ENCODE results near the gene NBPF1. TPM values are rescaled to one million over a fixed set of nuclear protein-coding genes. Genes with fewer than 3 reads are reported as not detected.
"Not testable (repeated sequence)": the region's sequence is repeated elsewhere in the genome, so short reads cannot be mapped to it uniquely, and the experiment has no call there.

Gene NBPF1
- polyA plus RNA-seq, 1 donor from 2014 or later: 78.0 TPM

DNA sequence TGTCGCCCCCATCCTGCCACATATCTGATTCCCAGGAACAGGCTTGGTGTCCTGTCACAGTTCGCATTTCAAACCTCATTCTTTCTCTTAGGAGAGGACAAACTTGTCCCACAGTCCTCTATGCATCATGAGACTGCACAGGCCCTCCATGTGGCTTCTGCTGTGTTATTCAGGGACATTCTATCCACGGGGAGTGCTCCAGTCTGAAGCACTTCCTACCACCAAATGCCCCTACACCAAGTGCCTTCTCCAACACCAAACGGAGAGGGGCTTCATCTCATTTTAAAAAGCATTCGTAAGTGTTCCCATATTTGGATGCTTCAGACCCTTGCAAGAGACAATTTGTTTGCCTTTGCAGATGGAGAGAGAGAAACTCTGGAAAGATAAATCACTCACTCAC lies 25.3 kb downstream of the NBPF1 start:
- H3K4me3 ChIP-seq (ENCODE audit: low read length); H3K27me3 ChIP-seq (ENCODE audit: insufficient read depth, low read depth, low read length); H3K27ac ChIP-seq (ENCODE audit: low read length); H4K20me1 ChIP-seq (ENCODE audit: insufficient read depth); H2AFZ ChIP-seq (ENCODE audit: low read depth, low read length); H3K36me3 ChIP-seq (ENCODE audit: insufficient read depth, low read length); H3K9me3 ChIP-seq (ENCODE audit: low read length); H3F3A ChIP-seq (ENCODE audit: insufficient read depth, low read length, poor library complexity, severe bottlenecking); H3K9ac ChIP-seq (ENCODE audit: low read length); H3K9me2 ChIP-seq (ENCODE audit: insufficient read depth, low read length); H3K4me2 ChIP-seq (ENCODE audit: low read length); H3K79me2 ChIP-seq (replicated peaks; ENCODE audit: insufficient read depth, low read length): not testable (repeated sequence)

DNA sequence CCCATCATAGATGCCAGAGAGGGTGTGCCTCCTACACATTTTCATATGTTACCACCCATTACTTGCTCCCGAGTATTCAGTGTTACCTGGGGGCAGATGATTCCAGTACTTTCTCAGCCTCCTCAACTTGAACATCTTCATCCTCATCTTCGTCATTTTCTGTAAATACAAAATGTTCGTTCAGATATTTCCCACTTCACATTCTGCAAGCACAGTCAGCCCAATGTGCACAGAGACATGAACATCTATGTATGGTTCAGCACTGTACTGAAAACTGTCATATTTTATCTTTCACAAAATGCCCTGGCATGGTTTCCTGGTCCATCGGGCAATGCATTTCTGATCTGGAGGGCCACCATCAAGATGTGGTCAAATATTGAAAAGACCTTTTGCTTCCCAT lies 25.7 kb downstream of the NBPF1 start:
- H3F3A ChIP-seq (ENCODE audit: insufficient read depth, low read length, poor library complexity, severe bottlenecking); H3K4me3 ChIP-seq (ENCODE audit: low read length); H3K9ac ChIP-seq (ENCODE audit: low read length); H3K9me2 ChIP-seq (ENCODE audit: insufficient read depth, low read length); H2AFZ ChIP-seq (ENCODE audit: low read depth, low read length); H3K9me3 ChIP-seq (ENCODE audit: low read length); H3K27ac ChIP-seq (ENCODE audit: low read length); H4K20me1 ChIP-seq (ENCODE audit: insufficient read depth); H3K79me2 ChIP-seq (replicated peaks; ENCODE audit: insufficient read depth, low read length); H3K27me3 ChIP-seq (ENCODE audit: insufficient read depth, low read depth, low read length); H3K4me2 ChIP-seq (ENCODE audit: low read length); H3K36me3 ChIP-seq (ENCODE audit: insufficient read depth, low read length): not testable (repeated sequence)

DNA sequence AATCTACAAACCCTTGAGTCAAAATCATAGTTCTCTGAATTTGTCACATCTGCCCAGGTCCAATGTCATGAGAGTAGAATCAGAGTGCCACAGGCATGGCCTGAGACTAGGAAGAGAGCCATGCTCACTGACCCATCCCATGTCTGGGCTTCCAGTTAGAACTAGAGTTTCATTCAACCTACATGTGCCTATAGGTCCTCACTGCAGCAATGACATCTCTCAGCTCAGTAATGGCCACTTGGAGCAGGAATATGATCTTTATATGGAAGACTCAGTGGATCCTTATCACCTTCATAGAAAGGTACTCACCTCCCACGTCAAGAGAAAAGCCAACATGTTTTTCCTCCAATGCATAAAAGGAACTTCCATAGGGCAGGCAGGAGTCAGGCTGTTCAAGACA lies 48.0 kb downstream of the NBPF1 start:
- H3K4me3 ChIP-seq (ENCODE audit: low read length); H3K27ac ChIP-seq (ENCODE audit: low read length); H3K27me3 ChIP-seq (ENCODE audit: insufficient read depth, low read depth, low read length); H3K9me3 ChIP-seq (ENCODE audit: low read length); H3K36me3 ChIP-seq (ENCODE audit: insufficient read depth, low read length); H3K9me2 ChIP-seq (ENCODE audit: insufficient read depth, low read length); H4K20me1 ChIP-seq (ENCODE audit: insufficient read depth); H3K79me2 ChIP-seq (replicated peaks; ENCODE audit: insufficient read depth, low read length); H3K9ac ChIP-seq (ENCODE audit: low read length); H3F3A ChIP-seq (ENCODE audit: insufficient read depth, low read length, poor library complexity, severe bottlenecking); H3K4me2 ChIP-seq (ENCODE audit: low read length); H2AFZ ChIP-seq (ENCODE audit: low read depth, low read length): not testable (repeated sequence)

DNA sequence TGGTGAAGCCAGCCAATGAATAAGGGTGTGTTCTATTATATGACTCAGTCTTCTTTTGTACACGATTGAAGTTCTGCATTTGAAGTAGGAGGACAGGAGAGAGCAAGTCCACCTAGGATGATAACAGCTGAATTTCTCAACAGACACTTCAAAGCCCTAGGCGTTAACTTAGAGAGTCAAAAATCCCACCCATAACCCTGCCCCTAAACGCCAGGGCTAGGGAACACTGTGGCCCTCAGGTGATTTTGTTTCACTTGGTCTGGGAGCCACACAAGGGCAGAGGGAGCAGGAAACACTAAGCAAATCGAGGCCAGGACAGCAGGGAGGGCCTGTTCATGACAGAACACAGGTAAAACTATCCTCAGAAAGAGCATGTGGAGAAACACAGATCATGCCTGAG lies 52.3 kb downstream of the NBPF1 start:
- not testable (repeated sequence) for H4K20me1 ChIP-seq (ENCODE audit: insufficient read depth); H3K27me3 ChIP-seq (ENCODE audit: insufficient read depth, low read depth, low read length); H3K9me3 ChIP-seq (ENCODE audit: low read length); H3K27ac ChIP-seq (ENCODE audit: low read length); H3K36me3 ChIP-seq (ENCODE audit: insufficient read depth, low read length); H2AFZ ChIP-seq (ENCODE audit: low read depth, low read length); H3K4me2 ChIP-seq (ENCODE audit: low read length); H3K9ac ChIP-seq (ENCODE audit: low read length); H3F3A ChIP-seq (ENCODE audit: insufficient read depth, low read length, poor library complexity, severe bottlenecking); H3K9me2 ChIP-seq (ENCODE audit: insufficient read depth, low read length); H3K79me2 ChIP-seq (replicated peaks; ENCODE audit: insufficient read depth, low read length); H3K4me3 ChIP-seq (ENCODE audit: low read length)

DNA sequence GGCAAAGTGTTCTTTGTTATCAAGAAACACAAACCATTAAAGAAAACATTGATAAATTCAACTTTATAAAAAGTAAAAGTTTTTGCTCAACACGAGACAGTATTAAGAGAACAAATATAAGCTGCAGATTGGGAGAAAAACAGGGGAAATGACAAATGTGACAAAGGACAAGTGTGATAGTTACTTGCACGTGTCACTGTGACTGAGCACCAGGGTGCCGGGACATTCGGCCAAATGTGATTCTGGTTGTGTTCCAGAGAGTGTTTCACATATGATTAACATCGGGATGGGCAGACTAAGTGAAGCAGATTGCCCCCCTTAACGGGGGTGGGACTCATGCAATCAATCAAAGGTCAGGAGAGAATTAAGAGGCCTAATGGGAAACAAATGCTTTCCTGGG lies 52.9 kb downstream of the NBPF1 start:
- not testable (repeated sequence) for H3K9ac ChIP-seq (ENCODE audit: low read length); H4K20me1 ChIP-seq (ENCODE audit: insufficient read depth); H3K79me2 ChIP-seq (replicated peaks; ENCODE audit: insufficient read depth, low read length); H3K27ac ChIP-seq (ENCODE audit: low read length); H3K4me3 ChIP-seq (ENCODE audit: low read length); H3K36me3 ChIP-seq (ENCODE audit: insufficient read depth, low read length); H2AFZ ChIP-seq (ENCODE audit: low read depth, low read length); H3F3A ChIP-seq (ENCODE audit: insufficient read depth, low read length, poor library complexity, severe bottlenecking); H3K27me3 ChIP-seq (ENCODE audit: insufficient read depth, low read depth, low read length); H3K9me3 ChIP-seq (ENCODE audit: low read length); H3K9me2 ChIP-seq (ENCODE audit: insufficient read depth, low read length); H3K4me2 ChIP-seq (ENCODE audit: low read length)

DNA sequence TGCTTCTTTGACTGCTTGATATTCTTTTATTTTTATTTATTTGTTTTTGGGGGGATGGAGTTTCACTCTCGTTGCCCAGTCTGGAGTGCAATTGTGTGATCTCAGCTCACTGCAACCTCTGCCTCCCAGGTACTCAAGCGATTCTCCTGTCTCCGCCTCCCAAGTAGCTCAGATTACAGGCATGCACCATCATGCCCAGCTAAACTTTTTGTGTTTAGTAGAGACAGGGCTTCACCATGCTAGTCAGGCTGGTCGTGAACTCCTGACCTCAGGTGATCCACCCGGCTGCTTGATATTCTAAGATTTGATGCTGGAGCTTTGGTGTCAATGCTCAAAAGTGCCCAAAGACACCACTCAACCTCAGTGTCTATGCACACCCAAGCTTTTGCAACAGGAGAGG lies 53.7 kb downstream of the NBPF1 start:
- not testable (repeated sequence) for H3K79me2 ChIP-seq (replicated peaks; ENCODE audit: insufficient read depth, low read length); H3K27me3 ChIP-seq (ENCODE audit: insufficient read depth, low read depth, low read length); H3F3A ChIP-seq (ENCODE audit: insufficient read depth, low read length, poor library complexity, severe bottlenecking); H3K4me3 ChIP-seq (ENCODE audit: low read length); H3K4me2 ChIP-seq (ENCODE audit: low read length); H2AFZ ChIP-seq (ENCODE audit: low read depth, low read length); H3K9me2 ChIP-seq (ENCODE audit: insufficient read depth, low read length); H3K27ac ChIP-seq (ENCODE audit: low read length); H4K20me1 ChIP-seq (ENCODE audit: insufficient read depth); H3K36me3 ChIP-seq (ENCODE audit: insufficient read depth, low read length); H3K9ac ChIP-seq (ENCODE audit: low read length); H3K9me3 ChIP-seq (ENCODE audit: low read length)

DNA sequence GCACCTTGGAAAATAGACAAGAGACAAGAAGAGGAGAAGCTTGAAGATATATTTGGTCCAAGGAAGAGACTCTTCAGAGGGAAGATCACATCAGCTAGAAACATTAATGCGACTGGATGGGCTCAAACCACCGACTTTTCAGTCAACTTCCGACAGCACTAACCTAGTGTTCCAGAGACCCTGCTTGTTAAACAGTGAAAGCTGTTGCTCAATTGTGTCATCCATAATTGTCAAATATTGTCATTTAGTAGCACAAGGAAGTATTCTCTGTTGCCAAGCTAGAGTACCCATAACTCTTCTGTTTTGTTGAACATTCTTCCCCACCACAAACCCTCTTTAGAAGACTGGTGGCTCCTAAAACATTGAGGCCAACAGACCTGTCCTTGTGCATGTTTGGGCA lies 56.3 kb downstream of the NBPF1 start:
- H3K27ac ChIP-seq (ENCODE audit: low read length); H3K9me3 ChIP-seq (ENCODE audit: low read length); H3K9me2 ChIP-seq (ENCODE audit: insufficient read depth, low read length); H3K4me2 ChIP-seq (ENCODE audit: low read length); H3K4me3 ChIP-seq (ENCODE audit: low read length); H3K27me3 ChIP-seq (ENCODE audit: insufficient read depth, low read depth, low read length); H3K79me2 ChIP-seq (replicated peaks; ENCODE audit: insufficient read depth, low read length); H2AFZ ChIP-seq (ENCODE audit: low read depth, low read length); H4K20me1 ChIP-seq (ENCODE audit: insufficient read depth); H3K9ac ChIP-seq (ENCODE audit: low read length); H3K36me3 ChIP-seq (ENCODE audit: insufficient read depth, low read length); H3F3A ChIP-seq (ENCODE audit: insufficient read depth, low read length, poor library complexity, severe bottlenecking): not testable (repeated sequence)

DNA sequence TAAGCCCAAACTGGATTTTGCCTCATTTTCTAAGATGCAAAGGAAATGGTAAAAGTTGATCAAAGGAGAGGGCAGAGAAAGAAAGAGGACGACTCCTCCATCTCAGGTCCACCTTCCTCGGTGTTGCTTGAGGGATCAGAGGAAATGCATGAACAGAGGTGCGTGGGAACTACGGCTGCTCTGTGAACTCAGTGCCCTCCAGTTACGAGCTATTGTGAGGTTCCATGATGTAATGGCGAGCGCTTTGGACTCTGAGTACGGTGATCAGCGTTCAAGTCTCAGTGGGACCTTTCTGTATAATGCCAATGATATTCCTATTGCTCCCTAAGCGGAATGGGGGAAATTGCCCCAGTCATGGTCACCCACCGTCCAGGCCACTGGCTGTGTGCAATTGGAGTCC lies 60.1 kb downstream of the NBPF1 start:
- not testable (repeated sequence) for H3K36me3 ChIP-seq (ENCODE audit: insufficient read depth, low read length); H3K9me2 ChIP-seq (ENCODE audit: insufficient read depth, low read length); H3K9ac ChIP-seq (ENCODE audit: low read length); H3K79me2 ChIP-seq (replicated peaks; ENCODE audit: insufficient read depth, low read length); H3F3A ChIP-seq (ENCODE audit: insufficient read depth, low read length, poor library complexity, severe bottlenecking); H2AFZ ChIP-seq (ENCODE audit: low read depth, low read length); H3K27ac ChIP-seq (ENCODE audit: low read length); H3K4me2 ChIP-seq (ENCODE audit: low read length); H4K20me1 ChIP-seq (ENCODE audit: insufficient read depth); H3K27me3 ChIP-seq (ENCODE audit: insufficient read depth, low read depth, low read length); H3K9me3 ChIP-seq (ENCODE audit: low read length); H3K4me3 ChIP-seq (ENCODE audit: low read length)

All from neural cell (in vitro differentiated cells).